ENCODE data around the gene NALCN.

NALCN gene

GRCh38 chr13:101115762-101116171 lies 300.5 kb downstream of the NALCN start:
- DNase-seq, result no peak

- no peak for DNase-seq
Measured at GRCh38 chr13:101111894-101112293, 304.4 kb downstream of the NALCN start.

- DNase-seq, result no peak
Measured at GRCh38 chr13:101109005-101109404, 307.3 kb downstream of the NALCN start.

GRCh38 chr13:101098873-101099272 lies 317.4 kb downstream of the NALCN start:
- no peak for DNase-seq

DNA sequence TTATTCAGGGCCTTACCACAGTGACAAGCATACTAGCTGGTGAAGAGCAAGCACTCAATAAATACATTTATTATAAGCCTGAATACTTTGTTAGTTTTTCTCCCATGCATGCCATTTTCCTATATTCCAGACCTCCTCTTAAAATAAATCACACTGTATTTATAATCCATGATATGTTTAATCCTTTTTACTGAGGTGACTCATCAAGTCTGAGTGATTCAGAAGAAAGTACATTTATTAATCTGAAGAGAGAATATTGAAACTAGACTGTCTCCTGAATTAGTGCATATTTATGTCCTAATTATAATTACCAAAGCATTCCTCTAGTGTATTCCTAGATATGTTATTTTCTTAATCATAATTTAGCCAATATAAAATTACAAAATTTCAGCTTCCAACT lies 323.3 kb downstream of the NALCN start:
- DNase-seq, result no peak

- DNase-seq, result no peak
Measured at GRCh38 chr13:101090287-101090686, 326.0 kb downstream of the NALCN start.

DNA sequence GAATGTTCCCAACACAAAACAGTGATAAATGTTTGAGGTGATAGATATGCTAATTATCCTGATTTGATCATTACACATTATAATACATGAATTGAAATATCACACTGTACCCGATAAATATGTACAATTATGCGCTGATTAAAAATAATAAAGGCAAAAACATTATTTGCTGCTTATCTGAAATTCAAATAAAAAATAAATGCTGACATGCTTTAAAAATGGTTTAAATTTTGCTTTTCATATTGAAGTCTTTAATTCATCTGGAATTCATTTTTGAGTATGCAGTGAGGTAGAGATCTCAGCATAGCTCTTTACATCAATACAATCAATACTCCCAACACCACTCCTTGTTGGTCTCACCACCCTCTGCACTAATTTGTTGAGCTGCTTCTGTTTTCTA lies 330.8 kb downstream of the NALCN start:
- no peak for DNase-seq

DNA sequence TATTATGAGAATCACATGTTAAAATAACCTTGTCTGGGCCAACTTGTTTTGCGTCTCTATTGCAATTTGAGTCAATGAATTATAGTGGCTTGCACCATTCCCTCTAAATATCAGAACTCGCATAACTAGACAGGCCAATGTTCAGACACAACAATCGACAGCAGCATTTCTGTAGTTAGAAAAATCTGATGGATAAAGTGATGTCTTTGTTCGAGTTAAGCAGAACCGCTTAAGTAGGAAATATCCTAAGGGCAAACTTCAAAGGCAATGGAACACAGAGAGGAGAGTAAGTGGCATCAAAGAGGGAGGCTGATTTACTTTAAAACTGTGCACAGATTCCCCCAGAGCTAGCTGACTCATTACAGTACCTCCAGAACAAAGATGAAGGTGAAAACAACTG lies 333.9 kb downstream of the NALCN start:
- DNase-seq, result no peak

- no peak for DNase-seq
Measured at GRCh38 chr13:101080616-101081015, 335.7 kb downstream of the NALCN start.

DNA sequence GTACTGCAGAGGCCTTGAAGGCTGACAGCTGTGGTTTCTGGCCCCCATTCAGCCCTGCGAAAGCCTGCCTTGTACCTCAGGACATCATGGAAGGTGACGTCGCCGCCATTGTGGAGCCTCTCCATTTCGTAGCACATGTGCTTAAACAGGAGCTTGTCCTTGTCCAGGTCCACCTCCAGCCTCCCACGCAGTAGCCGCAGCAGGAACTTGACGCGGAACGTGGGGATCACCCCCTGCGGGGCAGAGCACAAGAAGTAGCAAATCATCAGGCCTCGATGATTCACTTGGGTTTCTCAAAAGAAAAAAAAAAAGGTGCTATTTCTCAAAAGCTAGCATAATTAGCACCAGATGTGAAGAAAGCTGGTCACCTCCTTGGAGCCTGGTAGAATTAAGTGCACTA lies 351.0 kb downstream of the NALCN start:
- DNase-seq, result no peak

- DNase-seq, result no peak
Measured at GRCh38 chr13:101059793-101060192, 356.5 kb downstream of the NALCN start.

DNA sequence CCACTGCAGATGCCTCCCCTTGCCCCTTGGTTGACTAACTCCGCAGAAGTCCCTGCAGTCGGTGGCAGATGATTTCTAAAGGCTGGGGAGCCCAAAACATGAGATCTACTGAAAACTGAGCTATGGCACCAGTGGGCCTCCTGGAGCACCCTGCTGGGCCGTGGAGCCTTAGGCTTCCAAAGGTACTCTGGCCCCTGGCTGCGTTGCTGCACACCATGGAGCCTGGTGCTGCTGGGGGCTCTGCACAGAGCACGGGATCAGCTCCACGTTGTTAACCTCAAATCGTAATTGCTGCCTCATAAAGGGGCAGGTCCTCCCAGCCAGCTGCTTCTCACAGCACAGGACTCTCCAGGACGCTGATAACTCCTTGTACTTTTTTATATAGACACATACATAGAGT lies 357.5 kb downstream of the NALCN start:
- DNase-seq, result no peak

DNA sequence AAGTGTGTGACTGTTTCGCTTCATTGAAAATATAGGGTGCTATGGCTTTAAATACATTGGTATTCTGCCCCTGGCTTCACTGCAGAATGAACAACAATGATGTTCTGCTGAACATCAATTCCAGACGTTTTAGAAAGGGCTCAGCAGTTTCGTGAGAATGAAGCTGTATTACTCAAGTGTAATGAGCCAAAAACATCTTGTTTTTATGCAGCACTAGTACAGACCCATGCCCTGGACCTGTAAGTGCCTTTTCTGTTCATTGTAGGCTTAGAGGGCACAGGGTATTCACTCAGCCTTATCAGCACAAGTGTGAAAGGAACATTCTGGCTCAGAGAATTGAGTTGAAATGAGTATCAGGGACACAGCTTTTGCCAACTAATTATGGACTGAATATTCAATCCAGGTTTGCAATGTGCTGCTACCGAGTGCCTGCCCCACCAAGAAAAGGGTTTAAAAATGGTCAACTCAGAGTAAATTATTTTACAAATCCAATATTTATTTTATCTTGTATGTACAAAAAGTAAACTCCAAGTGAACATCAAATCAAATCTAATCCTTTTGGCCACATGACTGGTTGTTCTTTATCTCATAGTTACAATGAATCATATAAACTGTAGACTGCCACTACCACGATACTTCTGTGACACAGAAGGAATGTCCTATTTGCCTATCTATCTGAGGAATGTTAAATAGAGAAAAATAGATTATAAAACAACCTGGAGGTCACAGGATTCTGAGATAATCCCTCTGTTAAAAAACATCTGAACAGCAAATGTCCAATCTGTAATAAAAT lies 362.8 kb downstream of the NALCN start:
- DNase-seq, result no peak

DNA sequence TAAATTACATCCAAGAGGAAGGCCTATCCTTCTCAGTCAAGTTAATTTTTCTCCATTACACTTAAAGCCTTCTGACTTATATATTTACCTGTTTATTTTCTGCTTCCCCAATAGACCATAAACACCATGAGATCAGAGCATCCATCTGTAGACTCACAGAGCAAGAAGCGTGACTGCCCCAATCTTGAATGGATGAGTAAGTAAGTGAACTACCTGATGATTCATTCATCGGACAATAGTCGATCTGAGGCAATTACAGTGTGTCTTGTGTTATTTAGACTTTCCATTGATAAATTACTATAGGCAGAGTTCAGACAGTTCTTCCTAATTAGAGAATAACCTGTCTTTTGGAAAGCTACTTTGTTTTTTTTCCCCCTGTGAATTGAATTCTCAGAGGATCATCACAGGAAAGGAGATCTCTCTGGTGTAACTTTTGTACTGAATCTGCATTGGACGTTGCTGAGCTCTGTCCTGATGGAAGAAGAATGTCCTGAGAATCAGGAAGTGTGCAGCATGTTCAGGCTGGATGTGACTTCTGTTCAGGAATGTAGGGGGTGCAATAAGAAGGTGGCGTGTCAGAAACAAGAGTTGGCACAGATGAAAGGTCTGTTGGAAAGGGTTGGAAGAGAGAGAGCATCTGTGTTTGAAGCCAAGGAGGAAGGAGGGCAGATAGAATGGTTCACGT lies 367.0 kb downstream of the NALCN start:
- DNase-seq, result no peak

GRCh38 chr13:101036546-101036945 lies 379.8 kb downstream of the NALCN start:
- DNase-seq, result no peak

DNA sequence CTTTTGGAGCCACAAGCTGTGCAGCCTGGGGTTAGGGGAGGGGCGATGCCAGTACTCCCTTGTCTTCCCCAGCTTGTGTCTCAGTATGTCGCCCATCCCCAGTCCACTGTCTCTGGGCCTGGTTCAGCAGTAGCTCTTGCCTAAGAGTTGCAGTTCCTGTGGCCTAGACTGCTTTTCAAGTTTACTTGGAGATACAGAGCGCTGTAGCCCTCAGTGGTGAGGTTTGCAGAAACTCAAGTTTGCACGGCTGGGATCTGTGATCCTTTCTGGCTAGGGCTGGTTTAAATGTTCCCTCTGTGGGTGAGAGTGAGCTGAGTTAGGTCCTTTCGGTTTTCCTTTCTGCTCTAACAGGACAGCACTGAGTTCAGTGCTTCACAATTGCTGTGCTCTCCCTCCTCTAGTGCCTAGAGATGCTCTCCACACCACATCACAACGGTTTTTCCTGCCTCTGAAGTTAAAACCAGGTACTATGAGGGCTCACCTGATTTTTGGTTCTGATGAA lies 381.1 kb downstream of the NALCN start:
- no peak for DNase-seq

DNA sequence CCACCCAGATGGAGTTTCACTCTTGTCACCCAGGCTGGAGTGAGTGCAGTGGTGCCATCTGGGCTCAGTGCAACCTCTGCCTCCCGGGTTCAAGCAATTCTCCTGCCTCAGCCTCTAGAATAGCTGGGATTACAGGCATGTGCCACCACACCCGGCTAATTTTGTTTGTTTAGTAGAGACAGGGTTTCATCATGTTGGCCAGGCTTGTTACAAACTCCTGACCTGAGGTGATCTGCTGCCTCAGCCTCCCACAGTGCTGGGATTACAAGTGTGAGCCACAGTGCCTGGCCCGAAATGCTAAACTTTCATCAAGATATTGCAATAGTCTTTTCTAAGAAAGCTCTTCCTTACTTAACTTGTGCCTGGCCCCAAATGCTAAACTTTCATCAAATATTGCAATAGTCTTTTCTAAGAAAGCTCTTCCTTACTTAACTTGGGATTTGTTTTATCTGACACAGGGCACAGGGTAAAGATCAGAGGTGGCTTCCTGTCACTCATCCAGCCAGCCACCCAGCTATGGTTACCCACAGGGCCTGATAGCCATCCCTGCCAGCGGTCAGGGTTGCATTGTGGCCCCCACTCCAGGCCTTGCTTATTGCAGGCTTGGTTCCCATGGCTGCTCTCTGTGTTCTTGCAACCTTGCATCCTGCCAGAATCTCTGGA lies 389.4 kb downstream of the NALCN start:
- no peak for DNase-seq

- no peak for DNase-seq
Measured at GRCh38 chr13:101026328-101026727, 390.0 kb downstream of the NALCN start.

DNA sequence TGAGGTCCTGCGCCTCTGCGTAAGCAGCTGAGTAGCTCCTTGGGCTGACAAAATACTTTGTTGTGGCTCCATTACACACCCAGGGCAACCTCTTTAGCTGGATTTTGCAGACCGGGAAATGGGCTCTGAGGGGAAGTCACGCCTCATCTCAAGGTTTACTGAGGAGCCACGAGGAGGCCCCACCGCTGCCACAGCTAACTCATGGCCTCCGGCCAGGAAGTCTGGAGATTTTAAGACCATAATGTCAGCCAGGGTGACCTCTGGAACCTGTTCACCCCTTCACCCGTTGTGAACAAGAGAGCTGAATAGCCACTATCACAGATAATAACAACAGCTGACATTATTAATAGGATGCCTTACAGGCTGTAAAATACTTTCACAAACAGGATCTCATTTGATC lies 390.4 kb downstream of the NALCN start:
- DNase-seq, result no peak

- DNase-seq, result no peak
Measured at GRCh38 chr13:101025519-101025918, 390.8 kb downstream of the NALCN start.

DNA sequence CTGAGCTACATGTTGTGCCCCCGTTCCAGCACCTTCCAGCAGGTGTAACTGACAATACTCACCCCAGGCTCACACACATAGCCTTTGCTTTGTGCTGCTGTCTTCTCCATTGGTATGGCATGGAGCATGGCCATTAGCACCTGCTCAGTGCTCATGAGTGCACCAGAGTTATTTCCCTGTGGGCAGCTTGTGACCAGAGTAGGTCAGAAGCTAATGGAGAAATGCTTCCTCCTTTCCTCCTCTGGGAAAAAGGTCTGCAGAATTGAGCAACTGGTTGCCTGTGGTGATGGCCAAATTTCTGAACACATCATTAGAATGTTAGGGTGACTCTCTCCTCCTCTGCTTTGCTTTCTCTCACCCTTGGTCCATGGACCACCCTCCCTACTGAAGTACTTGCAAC lies 397.2 kb downstream of the NALCN start:
- no peak for DNase-seq

GRCh38 chr13:101018720-101019119 lies 397.6 kb downstream of the NALCN start:
- no peak for DNase-seq

- DNase-seq, result no peak
Measured at GRCh38 chr13:101017123-101017872, 399.0 kb downstream of the NALCN start.
